Cortex of kidney (tissue), 1 donor: ENCODE measurements around the gene MCTP2.
"Not testable (repeated sequence)": the region's sequence is repeated elsewhere in the genome, so short reads cannot be mapped to it uniquely, and the experiment has no call there.

Experiments used
- DNase-seq: peaks from one replicate; lab custom pipeline; 2025; lab: John Stamatoyannopoulos, UW

Gene MCTP2

DNA sequence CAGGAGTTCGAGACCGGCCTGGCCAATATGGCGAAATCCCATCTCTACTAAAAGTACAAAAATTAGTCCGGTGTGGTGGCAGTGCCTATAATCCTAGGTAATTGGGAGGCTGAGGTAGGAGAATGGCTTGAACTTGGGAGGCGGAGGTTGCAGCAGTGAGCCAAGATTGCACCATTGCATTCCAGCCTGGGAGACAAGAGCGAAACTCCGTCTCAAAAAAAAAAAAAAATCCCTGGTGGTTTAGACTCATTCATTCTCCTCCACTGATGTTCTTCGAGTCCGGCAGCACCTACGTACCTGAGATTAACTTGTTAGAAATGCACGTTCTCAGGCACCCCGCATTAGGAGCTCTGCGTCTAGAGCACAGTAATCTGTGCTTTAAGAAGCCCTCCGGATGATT, 3.7 kb downstream of the MCTP2 start:
- no peak for DNase-seq

DNA sequence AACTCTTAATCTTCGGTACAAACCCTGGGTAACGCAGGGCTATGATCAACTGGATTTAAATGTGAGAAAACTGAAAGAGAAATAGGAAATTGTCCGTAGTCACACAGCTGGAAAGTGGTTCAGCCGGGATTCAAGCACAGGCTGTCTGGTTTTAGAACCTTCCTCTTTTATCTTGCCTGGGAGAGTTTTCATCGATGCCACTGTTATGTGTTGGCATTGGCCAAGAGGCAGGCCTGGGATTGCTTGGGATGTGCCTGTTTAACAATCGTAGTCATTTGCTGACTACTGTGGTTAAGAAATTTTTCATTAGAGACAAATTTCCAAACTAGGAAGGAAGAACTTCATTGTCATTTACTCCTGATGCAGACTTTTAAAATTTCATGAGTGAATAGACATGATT, 4.3 kb downstream of the MCTP2 start:
- no peak for DNase-seq

DNA sequence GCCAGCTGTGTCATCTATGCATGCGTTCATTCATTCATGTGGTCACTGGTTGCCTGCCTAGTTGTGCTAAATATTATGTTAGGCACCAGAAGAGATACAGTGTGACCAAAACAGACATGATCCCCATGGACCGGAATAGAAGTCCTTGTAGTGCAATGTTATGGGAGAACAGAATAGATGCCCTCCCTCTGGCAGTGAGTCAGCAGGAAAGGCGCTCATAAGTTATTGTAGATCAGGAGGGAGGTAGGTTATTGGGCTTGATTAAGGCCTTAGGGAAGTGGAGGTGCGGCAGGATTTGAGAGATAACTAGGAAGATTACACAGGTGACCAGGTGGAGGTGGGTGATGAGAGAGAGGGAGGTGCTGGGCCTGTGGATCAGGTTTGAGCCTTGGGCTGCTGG, 5.2 kb downstream of the MCTP2 start:
- DNase-seq = no peak

DNA sequence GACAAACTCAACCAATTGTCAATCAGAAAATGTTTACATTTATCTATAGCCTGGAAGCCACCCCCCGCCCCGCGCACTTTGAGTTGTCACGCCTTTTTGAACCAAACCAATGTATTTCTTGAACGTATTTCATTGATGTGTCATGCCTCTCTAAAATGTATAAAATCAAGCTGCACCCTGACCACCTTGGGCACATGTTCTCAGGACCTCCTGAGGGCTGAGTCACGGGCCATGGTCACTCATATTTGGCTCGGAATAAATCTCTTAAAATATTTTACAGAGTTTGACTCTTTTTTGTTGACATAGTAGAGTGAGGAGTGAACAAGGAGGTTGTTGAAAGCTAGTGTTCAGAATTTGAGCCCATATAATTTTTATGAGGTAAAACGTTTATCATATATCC, 6.5 kb downstream of the MCTP2 start:
- DNase-seq = no peak

DNA sequence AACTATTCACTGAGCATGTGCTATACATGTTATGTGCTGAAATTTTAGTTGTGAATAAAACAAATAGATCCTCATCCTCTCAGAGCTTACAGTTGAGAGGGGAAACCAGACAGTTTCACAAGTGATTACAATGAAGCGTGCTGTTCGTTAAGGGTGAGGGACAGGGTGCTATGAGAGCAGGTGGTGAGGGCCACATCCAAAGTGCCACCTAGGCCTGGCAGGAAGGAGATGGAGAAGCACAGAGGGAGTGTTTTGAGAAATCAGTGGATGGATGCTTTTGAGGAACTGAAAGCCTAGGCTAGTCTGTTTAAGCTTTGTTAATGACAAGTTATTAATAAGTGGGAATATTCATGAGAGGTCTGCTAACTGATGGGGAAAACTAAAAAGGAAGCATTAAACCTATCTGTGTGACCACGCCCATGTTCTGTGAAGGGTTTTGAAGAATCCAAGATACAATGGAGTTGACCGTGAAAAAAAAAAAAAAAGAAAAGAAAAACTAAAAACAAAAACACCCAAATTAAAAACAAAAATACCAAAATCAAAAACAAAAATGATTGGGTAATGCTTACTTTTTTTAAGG, 7.3 kb downstream of the MCTP2 start:
- DNase-seq = no peak

DNA sequence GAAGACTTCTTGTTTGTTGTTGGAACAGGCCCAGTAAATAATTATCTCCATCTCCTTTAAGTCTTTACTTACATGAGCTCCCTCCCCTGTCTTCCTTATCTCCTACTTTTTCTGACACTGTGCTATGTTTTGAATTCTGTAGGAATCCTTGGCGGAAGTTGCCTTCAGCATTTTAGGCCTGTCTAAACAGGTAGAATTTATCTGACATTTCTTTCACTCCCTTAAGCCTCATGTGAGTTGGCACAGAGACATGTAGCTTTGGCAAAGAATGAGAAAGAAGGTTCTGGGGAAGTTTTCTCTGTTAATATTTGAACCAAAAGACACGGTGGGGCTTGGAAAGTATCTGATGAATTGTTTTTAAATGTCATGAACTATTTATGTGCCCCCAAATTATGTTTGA, 8.1 kb downstream of the MCTP2 start:
- DNase-seq = no peak

DNA sequence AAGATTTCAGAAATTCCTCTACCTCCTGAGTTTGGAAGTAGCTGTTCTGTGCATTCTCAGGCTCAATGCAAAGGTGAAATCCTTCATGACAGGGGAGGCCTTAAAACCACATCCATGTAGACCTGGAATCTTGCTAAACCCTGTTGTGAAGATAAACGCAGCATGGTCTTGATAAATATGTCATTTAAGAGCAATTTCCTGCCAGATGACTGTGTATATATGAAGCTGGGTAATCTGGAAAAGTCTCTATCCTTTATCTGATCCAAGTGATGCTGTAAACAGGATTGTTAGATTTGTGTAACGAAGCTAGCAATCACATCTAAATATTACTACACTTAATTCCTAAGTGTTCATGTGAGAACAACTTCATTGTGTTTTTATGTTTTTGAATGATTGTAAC, 9.1 kb downstream of the MCTP2 start:
- DNase-seq = no peak

DNA sequence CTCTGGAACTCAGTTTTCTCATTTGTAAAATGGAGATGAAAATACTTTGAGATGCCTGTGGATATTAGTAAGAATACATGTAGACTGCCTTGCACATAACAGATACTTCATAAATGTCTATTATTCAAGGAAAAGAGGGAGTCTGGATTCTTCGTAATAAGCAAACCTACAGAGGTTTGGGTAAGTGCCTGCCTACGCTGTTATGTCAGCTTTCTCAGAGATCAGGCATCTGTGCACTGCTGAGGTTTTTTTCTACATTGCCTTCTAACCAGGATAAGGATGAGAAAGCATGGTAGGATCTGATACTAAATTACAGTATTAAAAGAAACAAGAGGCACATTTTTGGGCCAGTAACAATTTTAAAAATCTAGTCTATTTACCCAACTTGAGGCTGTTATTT, 10.9 kb downstream of the MCTP2 start:
- no peak for DNase-seq

DNA sequence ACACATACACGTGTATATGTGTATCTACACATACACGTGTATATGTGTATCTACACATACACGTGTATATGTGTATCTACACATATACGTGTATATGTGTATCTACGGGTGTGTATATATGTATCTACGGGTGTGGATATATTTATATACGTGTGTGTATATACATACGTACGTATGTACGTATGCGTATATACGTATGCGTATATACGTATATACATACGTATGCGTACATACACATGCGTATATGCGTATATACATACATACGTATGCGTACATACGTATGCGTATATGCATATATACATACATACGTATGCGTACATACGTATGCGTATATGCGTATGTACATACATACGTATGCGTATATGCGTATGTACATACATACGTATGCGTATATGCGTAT, 11.6 kb downstream of the MCTP2 start:
- not testable (repeated sequence) for DNase-seq

DNA sequence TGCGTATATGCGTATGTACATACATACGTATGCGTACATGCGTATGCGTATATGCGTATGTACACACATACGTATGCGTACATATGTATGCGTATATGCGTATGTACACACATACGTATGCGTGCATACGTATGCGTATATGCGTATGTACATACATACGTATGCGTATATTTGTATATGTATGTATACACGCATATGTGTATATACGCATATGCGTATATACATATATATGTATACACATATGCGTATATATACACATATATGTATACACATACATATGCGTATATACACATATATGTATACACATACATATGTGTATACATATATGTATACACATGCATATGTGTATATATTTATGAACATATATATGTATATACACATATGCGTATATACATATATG, 12.1 kb downstream of the MCTP2 start:
- DNase-seq = no peak

DNA sequence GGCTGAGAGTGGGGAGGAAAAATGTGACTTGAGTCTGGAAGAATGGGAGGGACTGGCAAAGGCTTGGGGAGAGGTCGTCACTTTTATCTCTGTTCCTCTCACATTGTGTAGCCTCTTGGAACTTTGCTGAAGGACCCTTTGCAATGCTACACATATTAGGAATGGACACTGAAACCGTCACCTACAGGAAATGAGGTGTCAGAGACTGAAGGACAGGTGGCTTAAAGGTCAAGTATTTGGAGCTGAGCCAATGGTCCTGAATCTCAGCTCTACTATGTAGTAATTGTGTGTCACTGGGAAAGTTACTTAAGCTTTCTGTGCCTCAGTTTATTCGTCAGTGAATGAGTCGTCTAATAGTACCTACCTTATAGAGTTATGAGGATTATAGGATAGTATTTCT, 14.7 kb downstream of the MCTP2 start:
- DNase-seq = no peak

DNA sequence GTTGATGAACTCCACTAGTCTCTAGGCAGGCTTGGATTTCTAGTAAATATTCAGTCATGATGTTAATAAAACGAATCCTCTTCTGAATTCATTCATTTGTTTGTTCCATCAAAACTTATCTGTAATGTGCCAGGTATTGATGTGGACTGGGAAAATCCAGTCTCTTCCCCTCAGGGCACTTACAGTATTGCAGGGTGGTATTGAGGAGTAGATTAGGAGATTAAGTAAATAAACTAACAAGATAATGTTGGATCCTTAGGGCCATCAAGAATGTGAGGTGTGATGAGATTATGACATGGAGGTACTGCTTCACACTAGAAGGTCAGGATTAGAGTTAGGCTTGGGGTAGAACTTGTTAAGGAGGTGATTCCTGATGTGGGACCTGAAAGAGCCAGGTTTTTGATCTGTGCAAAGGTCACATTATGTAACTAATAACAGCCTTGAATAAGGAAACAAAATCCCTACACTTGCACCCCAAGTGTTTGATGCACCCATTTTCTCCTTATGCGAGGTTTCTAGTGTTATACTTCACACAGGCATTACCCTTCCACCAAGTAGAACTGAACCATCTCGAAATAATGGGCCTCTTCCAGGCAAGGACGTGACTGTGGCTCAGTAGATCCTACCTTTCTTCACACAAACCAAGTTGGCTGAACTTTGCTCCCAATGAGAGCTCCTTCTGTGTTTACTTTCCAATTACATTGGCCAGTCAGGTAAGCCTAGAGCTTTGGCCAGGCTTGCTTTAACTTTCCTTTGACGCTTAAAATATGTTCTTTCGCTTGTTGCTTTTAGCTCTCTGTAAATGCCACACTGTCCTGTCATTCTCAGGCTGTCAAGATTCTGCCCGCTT, 16.7 kb downstream of the MCTP2 start:
- DNase-seq = no peak

DNA sequence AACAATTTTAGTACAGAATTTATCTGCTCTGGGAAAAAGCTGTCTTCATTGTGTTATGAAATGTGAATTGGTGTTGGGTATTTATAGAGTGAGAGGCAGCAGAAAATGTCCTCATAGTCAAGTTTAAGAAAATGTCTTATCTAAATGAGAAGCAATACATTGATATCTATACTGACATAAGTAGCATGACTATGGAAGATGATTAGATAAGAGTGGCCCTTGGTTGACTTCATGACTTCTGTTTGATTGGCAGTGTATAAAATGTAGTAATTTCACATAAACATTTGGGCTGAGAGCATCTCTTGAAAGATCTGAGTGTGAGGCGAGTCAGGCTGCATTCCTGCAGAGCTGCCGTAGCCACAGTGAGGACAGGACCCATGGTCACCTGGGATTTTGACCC, 19.4 kb downstream of the MCTP2 start:
- no peak for DNase-seq

DNA sequence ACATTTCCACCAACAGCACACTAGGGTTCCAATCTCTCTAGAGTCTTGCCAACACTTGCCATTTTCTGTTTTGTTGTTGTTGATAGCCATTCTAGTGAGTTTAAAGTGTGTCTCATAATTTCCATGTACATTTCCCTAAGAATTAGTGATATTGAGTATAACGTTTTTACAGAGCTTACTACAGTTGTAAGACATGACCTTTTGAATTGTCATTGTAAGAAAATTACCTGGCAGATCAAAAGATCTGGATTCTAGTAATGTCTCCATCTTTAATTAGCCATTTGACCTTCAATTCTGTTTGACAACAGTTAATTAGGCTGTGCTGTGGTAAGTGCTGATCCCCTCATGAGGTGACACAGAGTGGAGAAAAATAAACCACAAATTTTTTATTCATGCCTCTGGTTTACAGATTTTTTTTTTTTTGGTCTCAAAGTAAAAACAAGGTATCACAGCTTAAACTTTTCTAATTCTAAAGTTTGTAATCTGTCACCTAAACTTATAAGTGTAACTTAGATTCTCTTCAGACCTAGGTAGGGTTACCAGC, 20.9 kb downstream of the MCTP2 start:
- DNase-seq = no peak

DNA sequence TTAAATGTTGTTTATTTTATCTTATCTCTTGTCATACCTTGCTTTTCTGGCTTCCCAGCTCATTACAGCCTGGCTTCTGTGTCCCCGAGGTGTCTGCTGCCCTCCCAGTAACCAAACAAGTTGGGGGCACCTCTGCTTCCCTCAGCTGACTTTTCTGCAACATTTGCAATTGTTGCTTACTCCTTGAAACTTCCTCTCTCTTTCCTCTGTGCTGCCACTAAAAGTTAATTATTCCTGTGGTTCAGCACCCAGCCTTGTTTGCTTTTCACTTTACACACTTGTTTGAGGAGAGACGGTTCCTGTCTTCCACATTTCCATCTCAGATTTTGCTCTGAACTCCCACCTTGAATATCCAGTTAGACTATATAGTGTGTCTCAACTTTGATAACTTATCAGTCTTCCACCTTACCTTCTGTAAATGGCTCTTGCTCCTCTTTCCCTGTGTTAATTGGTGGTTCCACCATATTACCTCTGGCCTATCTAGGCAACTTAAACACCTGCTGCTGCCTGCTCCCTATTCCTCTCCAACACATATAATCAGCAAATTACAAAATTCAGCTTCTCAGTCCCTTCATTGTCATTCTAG, 21.6 kb downstream of the MCTP2 start:
- no peak for DNase-seq

DNA sequence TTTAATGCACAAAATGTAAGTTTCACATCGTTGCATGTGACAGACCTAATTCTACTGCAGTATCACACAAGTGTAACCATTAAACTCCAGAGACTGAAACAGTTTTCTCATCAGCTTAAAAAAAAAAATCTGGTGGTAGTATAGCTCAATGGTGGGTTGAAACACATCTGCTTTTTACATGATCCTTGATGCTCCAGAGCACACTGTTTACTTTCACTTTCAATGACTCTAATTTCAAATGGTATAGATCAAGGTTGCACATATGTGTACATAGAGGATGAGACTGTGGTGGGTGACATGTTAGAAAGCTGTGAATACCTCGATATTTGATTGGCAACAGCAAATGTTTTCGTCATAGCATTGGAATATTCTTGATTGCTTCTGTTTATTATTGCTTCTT, 22.4 kb downstream of the MCTP2 start:
- DNase-seq = no peak

DNA sequence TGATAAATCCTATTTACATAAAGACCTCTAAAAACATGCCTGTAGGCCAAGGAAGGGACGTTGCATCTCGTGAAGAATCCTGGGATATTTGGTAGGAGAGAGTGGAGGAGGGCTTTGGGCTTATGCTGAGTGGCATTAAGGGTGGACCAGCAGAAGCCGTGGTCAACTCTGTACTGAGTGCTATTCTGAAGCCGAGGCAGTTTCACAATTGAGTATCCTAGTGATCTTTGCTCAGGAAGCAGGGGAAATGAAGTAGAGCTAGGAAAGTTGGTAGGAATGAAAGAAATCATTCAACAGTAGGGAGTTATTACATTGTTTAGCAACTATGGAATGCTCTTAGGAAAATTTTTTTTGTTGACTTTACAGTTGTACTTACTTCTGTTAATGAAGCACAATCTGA, 24.2 kb downstream of the MCTP2 start:
- DNase-seq = no peak

DNA sequence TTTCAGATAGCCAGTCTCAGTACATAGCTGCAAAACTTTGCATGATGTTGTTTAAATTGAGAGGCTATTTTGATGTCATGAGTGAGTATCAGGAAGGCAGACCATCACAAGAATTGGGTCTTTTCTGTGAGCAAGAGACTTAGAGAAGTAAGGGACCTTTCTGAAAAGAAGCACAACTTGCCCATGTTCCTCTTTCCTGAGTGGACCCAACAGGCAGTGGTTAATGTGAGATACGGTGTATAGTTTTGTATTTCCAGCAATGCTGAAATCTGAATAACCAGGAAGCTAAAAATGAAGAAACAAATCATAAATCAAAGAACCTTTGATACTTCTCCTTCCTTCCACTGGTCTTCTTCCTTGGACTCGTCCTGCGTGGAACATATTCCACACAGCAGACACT, 25.1 kb downstream of the MCTP2 start:
- no peak for DNase-seq

DNA sequence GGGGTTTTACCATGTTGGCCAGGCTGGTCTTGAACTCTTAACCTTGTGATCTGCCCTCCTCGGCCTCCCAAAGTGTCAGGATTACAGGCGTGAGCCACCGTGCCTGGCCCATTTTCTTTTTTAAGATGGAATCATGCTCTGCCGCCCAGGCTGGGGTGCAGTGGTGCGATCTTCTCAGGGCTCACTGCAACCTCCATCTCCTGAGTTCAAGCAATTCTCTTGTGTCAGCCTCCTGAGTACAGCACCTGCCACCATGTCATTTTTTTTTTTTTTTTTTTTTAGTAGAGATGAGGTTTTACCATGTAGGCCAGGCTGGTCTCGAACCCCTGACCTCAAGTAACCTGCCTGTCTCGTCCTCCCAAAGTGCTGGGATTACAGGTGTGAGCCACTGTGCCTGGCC, 26.4 kb downstream of the MCTP2 start:
- not testable (repeated sequence) for DNase-seq

DNA sequence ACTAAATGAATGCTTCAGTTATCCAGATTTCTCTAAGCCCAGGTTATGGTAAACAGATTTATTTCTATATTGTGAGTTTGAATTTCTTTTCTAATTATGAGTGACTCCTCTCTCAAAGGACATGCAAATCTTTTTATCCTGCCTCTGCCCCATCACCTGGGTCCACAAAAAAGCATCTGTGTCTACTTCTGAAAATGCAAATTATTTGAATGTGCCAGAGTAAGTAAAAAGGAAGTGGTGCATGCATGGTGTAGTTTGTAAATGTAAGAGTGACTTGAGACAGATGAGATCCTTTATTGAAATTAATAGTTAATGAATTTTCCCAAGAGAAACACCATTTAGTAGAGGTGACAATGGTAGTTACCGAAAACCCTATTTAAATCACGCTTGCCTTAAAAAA, 26.9 kb downstream of the MCTP2 start:
- DNase-seq = no peak

DNA sequence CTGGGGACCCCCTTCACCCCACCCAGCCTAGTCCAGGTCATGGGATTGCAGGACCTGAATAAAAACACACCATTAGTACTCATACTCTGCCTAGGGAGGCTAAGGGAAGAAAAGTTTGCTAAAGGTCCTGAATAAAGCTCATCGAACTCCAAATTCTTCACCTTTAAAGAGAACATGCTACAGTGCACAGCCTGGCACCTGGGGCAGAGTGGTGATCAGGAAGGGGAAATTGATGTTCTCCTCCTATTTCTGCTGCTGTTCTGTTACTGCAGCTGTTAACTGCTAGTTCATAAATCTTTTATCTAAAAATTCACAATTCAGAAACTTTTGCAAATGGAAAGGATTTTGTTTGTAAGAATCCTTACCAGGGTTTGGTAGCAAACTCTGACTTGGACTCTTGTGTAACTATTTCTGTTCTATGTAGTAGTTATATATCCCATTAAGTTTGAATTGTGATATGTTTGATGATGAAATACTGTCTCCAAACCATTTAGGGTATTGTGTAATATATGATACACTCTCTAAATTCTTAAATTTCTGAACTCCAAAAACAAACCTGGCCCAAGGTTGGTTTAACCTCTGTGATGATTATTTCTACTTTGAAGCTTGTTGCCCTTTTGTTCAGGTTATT, 27.9 kb downstream of the MCTP2 start:
- DNase-seq = no peak

DNA sequence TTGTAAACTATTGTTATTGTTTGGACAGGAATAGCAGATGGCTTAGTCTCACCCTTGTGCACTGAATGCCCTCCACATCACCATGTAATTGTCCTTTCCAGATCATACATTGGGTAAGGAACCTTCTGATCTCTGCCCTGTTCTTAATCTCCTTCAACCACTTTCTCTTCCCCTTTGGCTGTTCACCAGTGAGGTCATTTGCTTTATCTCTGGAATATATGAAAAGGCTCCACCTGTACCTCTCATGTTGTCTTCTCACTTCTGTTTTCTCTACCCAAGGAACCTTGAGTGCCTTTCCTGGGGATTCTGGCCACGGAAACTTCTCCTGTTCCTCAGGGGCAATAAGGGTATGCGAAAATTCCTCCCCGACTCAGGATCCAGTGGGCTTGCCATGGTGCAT, 28.5 kb downstream of the MCTP2 start:
- no peak for DNase-seq

DNA sequence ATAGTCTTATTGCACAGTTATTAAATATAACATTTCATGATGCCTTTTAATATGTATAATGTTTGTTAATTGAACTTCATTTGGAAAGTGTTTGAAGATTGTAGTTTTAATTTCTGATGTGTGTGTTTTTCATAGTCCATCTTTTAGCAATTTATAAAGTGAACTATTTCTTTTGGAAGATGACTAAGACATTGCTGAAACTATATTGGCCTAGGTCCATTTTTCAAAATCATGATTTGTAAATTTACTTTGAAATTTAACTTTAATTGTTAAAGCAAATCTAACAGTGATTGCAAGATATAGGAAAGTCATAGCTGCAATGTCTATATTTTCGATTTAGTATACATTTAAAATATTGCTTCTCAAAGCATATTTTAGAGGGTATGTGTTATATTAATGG, 30.8 kb downstream of the MCTP2 start:
- no peak for DNase-seq
